LNCAP (cell line): ENCODE results near the gene KRT4.

Source experiments
- TF ChIP-seq, protein P1 (sequence below): fragments of 450-650 bp; IDR thresholded peaks from 2 replicates; pipeline ENCODE4 v1.5.1; 2017; ENCODE audit warnings: mild to moderate bottlenecking

The KRT4 gene

DNA sequence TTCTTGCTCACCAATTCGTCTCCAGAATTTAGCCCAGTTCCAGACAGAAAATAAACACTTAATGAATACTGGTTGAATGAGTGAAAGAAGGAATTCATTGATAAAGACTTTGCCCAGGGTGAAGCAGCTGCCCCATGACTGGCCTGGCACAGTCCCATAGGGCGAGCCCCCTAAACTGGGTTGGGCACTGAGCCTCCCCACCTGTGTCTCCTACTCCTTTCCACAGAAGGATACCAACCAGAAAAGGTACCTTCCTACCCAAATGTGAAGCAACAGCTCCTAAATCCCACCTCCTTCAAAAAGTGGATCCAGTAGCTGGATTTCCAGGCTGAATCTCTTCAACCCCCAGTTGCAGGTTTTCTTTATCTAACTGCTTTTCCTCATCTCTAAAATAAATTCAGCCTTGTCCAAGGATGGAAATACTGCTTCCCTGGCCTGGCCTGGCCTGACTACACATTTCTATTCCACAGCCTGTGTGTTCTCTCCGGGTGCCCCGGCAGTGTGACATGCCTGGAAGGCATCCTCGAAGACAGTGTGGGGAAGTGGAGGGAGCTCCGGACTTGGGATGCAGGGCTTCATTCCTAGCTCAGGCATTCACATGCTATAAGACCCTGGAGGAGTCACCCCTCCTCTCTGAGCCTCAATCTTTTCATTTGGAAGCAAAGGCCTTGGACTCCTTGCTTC, 25.6 kb downstream of the KRT4 start:
- TF ChIP-seq, protein P1, sequence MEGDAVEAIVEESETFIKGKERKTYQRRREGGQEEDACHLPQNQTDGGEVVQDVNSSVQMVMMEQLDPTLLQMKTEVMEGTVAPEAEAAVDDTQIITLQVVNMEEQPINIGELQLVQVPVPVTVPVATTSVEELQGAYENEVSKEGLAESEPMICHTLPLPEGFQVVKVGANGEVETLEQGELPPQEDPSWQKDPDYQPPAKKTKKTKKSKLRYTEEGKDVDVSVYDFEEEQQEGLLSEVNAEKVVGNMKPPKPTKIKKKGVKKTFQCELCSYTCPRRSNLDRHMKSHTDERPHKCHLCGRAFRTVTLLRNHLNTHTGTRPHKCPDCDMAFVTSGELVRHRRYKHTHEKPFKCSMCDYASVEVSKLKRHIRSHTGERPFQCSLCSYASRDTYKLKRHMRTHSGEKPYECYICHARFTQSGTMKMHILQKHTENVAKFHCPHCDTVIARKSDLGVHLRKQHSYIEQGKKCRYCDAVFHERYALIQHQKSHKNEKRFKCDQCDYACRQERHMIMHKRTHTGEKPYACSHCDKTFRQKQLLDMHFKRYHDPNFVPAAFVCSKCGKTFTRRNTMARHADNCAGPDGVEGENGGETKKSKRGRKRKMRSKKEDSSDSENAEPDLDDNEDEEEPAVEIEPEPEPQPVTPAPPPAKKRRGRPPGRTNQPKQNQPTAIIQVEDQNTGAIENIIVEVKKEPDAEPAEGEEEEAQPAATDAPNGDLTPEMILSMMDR = no peak

DNA sequence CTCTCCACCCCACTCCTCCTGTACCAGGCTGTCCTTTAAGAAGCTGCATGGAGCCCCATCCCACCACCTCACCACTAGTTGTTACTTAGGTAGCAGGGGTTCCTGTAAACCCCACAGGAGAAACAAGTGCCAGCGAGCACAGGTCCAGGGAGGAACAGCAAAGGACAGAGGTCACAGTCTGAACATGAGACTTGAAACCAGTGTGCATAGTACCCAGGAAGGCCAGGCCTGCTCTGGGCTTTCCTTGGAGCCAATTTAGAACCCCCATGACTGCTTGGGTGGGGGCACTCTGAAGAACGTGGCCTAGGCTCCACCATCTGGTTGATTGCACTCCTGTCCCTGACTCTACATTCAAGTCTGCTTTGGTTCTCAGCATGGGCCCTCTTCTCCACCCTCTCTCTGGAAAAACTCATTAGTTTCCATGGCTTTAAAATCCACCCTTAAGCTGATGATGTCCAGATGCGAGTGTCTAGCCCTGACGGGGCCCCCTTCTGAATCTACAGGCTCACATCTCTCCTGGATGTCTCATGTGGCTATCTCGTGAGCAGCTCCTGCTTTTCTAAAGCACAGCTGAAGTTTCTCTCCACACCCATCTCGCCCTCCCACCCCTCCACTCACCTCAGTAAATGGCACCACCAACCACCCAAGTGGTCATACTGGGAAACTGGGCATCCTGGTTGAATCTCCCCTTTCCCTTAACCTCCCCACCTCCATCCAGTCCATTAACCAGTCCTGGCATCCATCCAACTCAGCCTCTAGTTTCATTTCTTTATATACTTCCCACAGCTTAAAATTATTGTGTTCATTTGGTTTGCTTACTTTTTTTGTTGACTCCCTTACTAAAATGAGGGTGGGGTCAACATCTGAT, 26.4 kb downstream of the KRT4 start:
- TF ChIP-seq, protein P1 = no peak

DNA sequence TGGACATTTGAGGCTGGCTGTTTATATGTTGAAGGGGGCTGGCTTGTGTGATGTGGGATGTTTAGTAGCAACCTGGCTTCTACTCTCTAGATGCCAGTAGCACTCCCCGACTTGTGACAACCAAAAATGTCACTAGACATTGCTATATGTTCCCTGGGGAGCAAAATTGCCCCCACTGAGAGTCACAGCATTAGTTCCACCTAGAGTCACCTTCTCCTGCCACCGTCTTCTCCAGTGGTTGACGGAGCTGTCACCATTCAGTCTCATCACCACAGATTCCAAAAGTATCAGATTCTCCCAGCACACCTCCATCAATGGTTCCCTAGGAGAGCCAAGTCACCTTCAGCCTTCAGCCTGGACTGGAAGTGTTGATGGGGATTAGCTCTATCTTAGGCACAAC, 29.0 kb downstream of the KRT4 start:
- TF ChIP-seq, protein P1 = no peak

DNA sequence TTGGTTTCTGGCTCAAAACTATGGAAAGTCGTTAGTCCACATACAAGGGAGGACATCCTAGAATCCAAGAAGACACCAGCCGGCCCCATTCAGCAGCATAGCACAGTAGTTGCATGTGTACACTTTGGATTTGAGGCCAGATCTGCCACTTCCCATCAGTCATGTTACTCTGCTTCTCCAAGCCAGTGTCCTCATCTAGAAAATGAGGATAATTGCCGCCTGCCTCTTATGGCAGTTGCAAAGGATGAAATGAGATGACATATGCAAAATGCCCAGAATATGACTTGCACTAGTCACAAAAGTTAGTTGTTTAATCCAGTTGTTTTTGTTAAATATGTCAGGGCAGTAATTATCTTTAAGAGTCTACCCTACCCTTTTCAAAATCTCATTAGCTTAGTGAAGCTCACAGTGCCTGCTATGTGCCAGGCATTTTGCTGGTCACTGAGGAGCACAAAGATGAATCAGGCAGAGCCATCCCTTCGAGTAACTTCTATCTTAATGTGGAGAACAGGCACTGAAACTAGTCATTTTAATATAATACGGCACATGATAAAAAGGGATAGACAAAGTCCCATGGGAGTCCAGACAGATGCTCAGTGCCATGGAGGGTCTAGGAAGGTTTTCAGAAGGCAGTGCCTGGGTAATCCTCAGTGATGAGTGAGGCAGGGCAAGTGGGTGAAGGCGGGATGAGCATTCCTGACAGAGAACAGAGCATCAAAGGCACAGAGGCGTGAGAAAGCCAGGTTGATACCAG, 30.2 kb downstream of the KRT4 start:
- TF ChIP-seq, protein P1 = no peak

DNA sequence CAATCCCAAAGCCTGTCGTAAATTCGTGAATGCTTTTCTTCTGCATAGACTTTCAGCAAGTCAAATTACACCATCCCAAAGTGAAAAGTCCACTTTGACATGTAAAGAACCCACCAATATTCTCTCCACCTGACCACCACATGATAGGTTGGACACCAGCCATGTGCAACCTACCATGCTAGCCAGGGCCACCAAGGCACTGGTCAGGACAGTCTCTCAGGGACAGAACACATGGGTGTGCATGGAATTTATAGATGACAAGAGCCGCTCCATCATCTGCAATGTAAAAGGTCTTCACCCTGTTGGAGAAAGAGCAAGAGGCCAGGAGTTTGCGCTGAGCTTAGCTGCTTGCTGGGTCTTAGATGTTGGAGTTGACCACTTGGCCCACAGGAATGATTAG, 31.4 kb downstream of the KRT4 start:
- TF ChIP-seq, protein P1 = no peak

DNA sequence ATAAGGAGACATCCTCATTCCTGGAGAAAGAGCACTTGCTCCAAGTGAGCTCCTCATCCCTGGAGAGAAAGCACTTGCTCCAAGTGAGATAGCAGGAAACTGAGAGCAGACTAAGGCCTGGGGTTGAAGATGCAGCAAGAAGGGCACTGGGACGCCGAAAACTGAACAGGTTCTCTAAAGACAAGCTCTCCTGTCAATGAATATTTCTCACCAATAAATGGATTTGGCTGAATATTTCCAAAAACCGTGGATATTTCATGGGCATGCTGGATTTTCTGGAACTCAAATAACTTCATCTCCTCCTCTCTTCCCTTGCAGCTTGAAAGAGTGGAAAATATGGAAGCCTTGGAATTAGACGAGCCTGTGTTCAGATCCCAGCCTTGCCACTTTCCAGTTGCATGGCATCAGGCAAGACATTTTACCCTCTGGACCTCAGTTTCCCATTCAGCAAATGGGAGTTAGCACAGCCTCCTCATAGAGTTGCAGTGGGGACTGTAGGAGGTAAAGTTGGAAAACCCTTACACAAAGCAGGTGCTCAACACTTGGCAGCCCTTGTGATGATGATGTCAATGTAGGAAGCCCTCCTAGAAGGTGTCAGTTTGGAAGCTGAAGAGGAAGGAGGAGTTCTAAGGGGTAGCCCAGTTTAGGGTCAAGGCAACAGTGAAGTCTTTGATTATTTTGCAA, 32.4 kb downstream of the KRT4 start:
- TF ChIP-seq, protein P1 = no peak

DNA sequence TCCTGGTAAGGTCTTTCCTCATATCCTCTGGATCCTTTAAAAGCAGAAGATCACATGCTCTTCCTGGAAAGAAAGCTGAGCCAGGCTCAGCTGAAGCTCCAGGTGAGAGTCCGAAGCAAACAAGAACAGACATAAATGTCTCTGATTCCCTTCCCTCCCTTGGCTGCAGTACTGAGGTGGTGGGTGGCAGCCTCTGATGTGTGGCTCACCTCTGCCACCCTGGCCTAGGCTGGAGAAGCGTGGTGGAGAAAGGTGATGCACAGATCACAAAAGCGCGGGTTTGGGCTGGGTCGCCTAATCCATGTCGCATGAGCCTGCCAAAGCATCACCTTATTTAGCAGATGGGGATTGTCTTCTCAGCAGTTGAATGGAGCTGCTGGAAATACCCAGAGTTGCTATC, 34.0 kb downstream of the KRT4 start:
- TF ChIP-seq, protein P1 = no peak
